NCI-H748 (cell line): ENCODE data around the gene CHPF2.

Experiments
- DNase-seq: peaks from one replicate; lab custom pipeline; 2025; ENCODE audit not compliant: unreplicated experiment; lab: John Stamatoyannopoulos, UW

The CHPF2 gene

DNA sequence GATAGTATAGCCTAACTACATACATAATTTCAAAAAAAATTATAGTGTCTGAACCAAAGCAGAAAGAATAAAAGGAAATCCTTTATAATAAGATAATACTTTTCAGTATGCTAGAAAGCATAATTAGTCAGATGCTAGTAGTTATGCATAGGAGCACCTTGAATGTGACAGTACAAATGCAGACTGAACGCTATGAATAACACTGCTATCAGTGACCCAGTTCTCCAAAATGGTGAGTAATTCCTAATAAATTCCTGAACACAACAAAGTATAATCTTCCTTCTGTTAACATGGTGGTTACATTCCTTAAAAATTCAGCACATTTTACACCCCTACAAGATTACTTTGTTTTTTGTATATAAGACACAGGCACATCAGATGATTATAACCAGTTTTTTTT is 1.2 kb upstream of the CHPF2 start:
- DNase-seq, result no peak

- peak; percentile 45 for DNase-seq
These were observed 826 bp downstream of the CHPF2 start for GRCh38 chr7:151232917-151233701.

DNA sequence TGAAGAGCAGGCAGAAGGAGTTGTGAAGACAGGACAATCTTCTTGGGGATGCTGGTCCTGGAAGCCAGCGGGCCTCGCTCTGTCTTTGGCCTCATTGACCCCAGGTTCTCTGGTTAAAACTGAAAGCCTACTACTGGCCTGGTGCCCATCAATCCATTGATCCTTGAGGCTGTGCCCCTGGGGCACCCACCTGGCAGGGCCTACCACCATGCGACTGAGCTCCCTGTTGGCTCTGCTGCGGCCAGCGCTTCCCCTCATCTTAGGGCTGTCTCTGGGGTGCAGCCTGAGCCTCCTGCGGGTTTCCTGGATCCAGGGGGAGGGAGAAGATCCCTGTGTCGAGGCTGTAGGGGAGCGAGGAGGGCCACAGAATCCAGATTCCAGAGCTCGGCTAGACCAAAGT is 1.5 kb downstream of the CHPF2 start:
- no peak for DNase-seq

DNA sequence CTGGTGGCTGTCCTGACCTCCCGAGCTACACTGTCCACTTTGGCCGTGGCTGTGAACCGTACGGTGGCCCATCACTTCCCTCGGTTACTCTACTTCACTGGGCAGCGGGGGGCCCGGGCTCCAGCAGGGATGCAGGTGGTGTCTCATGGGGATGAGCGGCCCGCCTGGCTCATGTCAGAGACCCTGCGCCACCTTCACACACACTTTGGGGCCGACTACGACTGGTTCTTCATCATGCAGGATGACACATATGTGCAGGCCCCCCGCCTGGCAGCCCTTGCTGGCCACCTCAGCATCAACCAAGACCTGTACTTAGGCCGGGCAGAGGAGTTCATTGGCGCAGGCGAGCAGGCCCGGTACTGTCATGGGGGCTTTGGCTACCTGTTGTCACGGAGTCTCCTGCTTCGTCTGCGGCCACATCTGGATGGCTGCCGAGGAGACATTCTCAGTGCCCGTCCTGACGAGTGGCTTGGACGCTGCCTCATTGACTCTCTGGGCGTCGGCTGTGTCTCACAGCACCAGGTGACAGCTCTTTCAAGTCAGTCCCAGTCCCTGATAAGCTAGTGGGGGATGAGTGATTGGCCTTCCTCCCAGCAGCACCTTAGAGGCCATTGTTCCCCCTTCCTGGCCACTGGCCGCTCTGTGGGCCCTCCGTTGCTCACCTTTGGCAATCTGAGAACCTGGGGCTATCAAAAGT is 3.0 kb downstream of the CHPF2 start:
- DNase-seq, result no peak

DNA sequence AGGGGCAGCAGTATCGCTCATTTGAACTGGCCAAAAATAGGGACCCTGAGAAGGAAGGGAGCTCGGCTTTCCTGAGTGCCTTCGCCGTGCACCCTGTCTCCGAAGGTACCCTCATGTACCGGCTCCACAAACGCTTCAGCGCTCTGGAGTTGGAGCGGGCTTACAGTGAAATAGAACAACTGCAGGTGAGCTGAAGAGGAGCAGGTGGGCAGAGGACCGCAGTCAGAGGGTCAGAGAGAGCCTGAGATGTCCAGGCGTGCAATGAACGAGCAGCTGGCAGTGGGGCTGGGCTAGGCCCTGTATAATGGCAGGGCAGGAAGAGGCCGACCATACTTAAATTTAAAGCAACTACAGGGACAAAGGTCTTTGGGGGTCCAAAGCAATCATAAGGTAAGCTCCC is 4.1 kb downstream of the CHPF2 start:
- DNase-seq, result no peak

DNA sequence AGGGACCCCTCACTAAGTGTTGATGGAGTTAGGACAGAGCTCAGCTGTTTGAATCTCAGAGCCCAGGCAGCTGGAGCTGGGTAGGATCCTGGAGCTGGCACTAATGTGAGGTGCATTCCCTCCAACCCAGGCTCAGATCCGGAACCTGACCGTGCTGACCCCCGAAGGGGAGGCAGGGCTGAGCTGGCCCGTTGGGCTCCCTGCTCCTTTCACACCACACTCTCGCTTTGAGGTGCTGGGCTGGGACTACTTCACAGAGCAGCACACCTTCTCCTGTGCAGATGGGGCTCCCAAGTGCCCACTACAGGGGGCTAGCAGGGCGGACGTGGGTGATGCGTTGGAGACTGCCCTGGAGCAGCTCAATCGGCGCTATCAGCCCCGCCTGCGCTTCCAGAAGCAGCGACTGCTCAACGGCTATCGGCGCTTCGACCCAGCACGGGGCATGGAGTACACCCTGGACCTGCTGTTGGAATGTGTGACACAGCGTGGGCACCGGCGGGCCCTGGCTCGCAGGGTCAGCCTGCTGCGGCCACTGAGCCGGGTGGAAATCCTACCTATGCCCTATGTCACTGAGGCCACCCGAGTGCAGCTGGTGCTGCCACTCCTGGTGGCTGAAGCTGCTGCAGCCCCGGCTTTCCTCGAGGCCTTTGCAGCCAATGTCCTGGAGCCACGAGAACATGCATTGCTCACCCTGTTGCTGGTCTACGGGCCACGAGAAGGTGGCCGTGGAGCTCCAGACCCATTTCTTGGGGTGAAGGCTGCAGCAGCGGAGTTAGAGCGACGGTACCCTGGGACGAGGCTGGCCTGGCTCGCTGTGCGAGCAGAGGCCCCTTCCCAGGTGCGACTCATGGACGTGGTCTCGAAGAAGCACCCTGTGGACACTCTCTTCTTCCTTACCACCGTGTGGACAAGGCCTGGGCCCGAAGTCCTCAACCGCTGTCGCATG is 5.2 kb downstream of the CHPF2 start:
- DNase-seq, result no peak

DNA sequence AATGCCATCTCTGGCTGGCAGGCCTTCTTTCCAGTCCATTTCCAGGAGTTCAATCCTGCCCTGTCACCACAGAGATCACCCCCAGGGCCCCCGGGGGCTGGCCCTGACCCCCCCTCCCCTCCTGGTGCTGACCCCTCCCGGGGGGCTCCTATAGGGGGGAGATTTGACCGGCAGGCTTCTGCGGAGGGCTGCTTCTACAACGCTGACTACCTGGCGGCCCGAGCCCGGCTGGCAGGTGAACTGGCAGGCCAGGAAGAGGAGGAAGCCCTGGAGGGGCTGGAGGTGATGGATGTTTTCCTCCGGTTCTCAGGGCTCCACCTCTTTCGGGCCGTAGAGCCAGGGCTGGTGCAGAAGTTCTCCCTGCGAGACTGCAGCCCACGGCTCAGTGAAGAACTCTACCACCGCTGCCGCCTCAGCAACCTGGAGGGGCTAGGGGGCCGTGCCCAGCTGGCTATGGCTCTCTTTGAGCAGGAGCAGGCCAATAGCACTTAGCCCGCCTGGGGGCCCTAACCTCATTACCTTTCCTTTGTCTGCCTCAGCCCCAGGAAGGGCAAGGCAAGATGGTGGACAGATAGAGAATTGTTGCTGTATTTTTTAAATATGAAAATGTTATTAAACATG is 6.0 kb downstream of the CHPF2 start:
- DNase-seq, result no peak

- no peak for DNase-seq
These were observed 6.9 kb downstream of the CHPF2 start for GRCh38 chr7:151238924-151239836.

GRCh38 chr7:151239837-151240459 is 7.7 kb downstream of the CHPF2 start:
- DNase-seq, result no peak

DNA sequence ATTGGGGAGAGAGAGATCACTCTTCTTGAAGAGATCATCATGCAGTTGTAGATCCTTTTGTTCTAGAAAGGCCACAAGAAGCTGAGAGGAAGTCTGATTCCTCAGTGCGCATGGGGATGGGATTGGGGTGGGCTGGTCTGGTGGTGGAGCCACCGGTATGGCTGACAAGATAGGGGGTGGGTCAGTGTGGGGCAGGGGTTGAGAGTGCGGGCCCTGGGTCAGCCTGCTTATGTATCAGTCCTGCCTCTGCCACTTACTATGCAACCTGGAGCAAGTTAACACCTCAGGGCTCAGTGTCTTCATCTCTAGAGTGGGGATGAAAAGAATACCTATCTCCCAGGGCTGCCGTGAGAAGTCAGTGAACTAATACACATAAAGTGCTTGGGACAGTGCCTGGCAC is 8.3 kb downstream of the CHPF2 start:
- no peak for DNase-seq

DNA sequence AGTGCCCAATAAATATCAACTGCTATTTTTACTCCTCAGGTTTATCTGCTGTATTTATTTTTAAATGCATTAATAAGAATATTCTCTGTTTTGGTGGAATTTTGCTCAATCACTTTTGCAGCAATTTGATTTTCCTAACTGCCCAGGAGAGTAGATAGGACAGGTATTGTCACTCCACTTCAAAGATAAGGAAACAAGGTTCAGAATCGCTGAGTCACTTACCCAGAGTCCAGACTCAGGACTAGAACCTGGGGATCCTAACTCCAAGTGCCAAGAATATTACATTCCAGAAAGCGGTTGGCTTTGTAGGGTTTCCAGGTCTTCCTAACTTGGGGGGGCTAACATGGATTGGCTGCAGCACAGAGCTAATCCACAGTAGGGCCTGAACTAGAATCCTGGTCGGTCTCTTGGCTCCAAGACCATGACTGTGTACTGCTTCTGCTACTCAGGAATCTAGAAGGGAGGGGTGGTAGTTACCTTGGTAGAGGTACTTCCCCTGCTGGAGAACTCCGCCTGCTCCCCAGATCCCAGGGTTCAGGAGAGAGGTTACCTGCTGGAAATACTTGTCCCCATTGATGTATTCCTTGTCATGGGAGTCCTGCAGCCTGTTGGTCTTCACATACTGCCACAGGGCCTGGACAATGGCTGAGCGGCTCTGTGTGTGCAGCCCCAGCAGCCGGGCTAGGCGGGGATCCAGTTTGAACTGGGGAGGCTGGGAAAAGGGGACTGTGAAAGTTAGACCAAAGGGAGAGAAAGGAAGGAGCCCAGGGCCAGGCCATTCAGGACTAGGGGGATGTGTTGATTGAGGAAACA is 8.9 kb downstream of the CHPF2 start:
- no peak for DNase-seq

DNA sequence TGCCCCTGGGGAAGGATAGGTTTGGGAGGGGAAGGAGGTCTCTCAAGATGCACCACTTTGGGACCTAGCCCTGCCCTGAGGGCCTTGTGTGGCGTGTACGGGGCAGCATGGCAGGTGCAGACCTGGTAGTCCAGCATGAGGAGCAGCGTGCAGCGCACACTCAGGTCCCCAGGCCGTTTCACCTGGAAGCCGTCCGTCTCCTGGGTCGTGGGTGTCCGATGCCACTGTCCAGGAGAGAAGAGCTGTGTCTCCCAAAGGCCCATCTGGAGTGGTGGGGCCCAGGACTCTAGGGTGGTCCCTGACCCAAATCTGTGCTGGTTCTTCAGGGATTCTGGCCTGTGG is 9.4 kb downstream of the CHPF2 start:
- DNase-seq, result no peak

GRCh38 chr7:151242159-151243044 is 10.1 kb downstream of the CHPF2 start:
- DNase-seq, result no peak

- DNase-seq, result no peak
These were observed 10.7 kb downstream of the CHPF2 start for GRCh38 chr7:151243045-151243349.

DNA sequence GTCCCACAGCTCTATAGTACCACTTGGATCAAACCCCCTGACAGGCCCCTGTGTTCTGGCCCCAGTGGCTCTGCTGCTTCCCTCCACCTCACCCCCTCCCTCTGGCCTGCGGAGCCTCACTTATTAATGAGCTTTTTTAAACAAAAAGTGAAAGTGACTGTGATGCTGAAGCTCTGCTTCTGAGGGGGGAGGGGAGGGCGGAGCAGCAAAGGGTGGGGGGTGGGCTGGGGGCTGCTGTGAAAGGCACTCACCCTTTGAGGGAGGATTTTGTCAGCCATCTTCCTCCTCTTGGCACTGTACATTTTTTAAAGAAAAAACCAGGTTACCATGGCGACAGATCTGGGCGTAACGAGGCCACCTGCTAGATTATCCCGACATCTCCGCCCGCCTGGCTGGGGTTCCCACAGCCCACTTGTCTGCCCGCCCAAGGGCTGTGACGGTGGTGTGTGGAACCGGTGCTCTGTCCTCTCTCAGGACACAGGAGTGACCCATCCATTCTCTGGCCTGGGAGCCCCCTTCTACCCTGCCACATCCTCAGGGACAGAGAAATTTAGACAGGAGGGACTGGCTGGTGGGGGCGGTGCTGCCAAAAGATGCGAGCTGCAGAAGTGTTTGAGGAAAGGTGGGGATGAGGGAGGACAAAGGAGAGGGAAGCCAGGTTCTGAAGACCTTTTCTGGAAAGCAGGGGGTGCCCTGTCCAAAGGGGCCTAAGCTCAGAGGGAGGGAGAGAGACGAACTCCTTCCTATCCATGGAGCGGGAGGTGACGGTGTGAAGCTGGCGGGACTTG is 11.3 kb downstream of the CHPF2 start:
- peak; percentile 66 for DNase-seq

DNA sequence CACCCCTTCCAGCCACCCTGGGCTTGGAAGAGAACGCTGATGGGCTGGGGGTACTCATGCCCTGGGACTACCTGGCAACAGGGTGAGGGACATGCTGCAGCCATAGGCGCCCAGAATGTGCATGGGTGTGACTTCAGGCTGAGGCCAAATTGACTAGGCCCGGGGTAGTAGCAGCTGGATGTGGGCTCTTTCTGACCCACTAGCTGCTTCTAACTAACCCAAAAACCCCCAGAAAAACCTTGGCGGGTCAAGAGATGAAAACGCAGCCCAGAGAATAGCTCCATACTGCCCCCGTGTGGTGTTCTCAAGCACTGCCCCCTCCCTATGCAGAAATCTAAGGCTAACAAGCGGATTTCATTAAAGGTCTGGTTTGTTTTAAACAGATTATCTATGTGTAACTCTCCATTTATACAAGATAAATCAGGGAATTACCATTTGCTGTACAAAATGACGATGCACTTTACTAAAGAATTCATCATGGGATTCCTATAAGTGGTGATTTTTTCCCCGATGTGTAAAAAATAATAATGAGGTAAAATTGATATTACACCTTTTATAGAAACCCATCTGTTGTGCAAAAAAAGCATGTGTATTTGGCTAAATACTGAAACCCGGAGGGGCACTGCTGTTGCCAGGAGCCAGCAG is 12.0 kb downstream of the CHPF2 start:
- peak; percentile 66 for DNase-seq

DNA sequence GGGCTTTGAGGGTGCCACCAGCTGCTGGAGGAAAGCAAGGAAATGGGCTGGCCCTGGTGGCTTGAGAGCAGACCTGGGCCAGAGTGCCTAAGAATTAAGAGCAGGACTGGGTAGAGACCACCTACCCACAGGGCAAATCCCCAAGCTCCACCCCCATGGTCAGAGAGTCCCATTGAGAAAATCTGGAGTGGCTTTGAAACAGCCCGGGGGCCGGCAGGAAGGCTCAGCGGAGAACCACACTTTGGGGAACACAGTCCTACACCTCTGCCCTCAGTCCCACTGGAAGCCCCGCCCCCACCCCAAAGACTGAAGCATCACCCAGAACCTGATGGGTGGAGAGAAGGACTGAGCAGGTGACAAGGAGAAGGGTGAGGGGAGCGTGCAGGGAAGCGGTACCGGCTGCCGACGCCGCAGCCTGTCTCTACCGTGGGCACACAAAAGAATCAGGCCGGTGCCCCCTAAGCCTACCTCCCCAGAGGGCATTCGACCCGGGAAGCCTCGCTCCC is 12.6 kb downstream of the CHPF2 start:
- DNase-seq, result peak; percentile 50
